GM21529 (cell line): ENCODE measurements around the gene IFNA17.
A peak's percentile ranks its signal among the peaks of the same experiment; 100 is the strongest.
"Not testable (repeated sequence)": the region's sequence is repeated elsewhere in the genome, so short reads cannot be mapped to it uniquely, and the experiment has no call there.

Source experiments
- ATAC-seq: cut with Tn5 transposase; IDR thresholded peaks from one replicate; pipeline ENCODE4 v1.9.1; 2021; ENCODE audit not compliant: unreplicated experiment

IFNA17 gene

DNA sequence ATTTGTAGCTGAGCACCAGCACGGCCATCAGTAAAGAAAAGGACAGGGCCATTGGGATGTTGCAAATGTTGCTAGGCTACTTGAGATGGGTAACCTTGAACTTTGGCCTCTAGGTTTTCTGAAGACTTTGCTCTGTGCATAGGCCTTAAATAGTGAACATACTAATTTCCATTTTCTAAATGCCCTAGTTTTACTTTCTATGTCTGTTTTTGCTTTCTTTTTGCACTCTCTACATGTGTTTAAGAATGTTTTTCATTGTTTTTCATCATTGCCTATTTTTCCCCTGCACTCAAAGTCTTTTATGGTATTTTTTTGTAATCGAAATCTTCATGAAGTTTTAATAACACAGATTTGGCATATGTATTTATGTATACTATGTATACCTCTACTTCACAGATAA lies at the start of gene IFNA17:
Gene IFNA17 (minus strand): TSS at position 101 of the 400 bp plus-strand sequence. CDS start 49 bp downstream, at position 52.
- no peak for ATAC-seq

GRCh38 chr9:21268347-21268657 lies 40.3 kb upstream of the IFNA17 start:
- ATAC-seq, result no peak

GRCh38 chr9:21267485-21268346 lies 39.7 kb upstream of the IFNA17 start:
- peak; percentile 64 for ATAC-seq

- ATAC-seq, result peak; percentile 39
These were observed 38.9 kb upstream of the IFNA17 start for GRCh38 chr9:21266733-21267484.

DNA sequence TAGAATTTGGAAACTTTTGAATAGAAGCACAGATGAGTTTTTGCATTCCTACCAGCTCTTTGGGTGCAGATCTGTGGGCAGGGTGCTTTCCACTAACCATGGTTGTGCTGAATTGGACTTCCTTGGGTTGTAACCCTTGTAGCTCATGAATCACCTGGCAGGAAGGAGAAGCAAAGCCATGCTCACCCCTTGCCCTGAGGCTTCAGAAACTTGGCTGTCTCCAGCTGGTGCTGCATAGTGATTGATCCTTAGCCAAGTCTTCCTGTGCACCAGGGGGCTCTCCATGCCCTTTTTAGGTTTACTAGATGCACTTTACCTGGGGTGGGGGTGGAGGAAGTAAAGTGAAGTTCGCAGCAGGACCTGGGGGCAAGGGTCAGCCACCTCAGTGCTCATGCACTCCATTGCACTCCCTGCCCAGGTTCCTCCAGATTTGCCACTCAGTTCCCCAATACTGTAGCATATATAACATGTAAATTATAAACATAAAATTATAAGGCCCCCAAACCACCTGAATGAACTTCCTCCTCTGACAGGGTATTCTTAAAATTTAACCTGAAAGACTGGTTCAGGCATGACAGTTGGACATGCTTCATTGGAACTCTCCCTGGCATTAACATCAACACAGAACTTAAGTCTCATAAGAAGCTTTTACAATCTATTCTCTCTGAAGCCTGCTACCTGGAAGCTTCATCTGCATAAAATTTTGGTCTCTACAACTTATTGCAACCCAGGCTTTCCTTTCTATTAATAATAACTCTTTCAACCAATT lies 37.6 kb upstream of the IFNA17 start:
- ATAC-seq, result peak; percentile 46

- ATAC-seq, result no peak
These were observed 27.7 kb upstream of the IFNA17 start for GRCh38 chr9:21255538-21256212.

DNA sequence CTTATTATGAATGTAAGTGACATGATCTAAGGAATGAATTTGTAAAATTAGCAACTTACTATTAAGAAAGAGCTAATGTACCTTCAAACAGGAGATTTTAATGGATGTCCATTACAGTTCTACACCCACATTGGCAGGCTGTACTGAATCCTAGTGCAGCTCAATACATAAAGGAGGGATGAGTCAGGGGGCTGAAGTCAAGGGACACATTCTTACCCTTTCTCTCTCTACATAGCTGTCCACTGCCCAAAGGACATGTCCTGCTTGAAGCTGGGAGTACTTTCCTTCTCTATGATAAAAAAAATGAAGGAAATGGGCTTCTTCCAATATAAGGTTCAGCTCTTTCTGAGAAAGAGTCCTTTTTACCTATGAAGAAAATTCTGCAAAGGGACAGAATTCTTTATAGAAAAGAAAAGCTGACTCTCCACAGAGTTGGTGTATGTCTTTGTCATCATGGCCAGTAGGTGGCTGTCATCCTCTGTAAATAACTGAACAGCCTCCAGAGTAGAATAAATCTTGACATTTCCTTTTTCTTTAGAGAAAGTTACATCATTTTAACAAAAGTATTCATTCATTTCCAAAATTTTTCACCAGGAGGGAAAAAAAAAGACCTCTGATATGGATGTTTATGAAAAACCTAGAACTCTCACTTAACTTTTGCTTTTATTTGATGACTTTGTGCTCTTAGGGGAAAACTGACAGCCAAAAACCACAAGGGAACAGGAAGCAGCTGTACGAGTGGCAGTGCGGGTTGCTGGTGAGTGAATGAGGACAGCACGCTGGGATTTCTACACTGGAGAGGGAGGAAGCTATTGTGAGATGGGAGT lies 24.9 kb upstream of the IFNA17 start:
- peak; percentile 84 for ATAC-seq

DNA sequence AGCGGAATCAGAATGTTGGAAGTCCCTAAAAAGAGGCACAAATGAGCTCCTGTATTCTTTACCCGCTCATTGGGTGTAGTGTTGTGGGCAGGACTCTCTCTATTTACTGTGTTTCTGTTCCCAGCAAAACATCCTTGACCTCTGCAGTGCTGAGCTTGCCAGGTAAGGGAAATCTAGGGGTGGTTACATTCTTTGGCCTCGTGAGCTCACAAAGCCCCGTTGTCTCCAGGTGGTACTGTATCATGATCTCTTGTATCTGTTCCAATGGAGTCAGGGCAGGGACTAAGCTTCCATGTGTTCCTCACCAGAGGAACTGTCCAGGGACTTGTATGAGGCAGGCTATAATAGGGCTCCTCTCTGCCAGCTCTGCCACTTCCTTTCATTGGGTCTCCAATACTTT lies 23.6 kb upstream of the IFNA17 start:
- no peak for ATAC-seq

DNA sequence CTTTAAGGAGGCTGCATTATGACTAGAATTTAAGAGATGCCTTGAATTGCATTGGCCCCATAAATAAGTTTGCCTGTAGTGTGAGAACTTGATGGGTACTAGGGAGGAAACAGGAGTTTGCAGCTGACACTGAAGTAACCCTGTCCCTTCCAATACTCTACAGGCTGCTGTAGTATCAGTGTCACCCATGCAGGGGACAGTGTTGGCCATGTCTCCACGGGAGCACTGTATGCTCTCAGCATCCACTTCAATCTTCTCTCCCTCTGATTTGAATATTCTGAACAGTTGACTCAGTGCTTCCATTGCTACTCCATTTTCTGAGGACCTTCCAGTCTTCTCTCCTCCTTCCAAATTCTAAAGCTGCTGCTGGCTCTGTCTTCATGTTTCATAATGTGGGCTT lies 23.2 kb upstream of the IFNA17 start:
- ATAC-seq, result no peak

DNA sequence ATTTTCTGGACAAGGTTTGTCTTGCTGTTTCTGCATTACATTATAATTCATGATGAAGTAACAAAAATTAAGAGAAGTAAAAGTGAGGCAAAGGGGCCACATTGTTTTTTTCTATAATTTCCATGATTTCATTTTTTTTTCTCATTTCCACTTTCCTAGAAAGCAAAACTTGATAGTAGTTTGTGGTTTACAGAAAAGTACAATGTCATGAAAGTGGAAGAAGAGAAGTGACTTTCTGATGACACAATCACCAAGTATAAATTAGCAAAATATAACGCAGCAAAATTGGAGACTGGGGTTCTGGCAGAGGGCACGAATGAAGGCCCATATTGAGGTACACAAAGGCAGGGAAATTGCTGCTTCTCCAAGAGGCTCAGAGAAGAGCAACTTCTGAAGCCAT lies 16.8 kb upstream of the IFNA17 start:
- ATAC-seq, result no peak

- no peak for ATAC-seq
These were observed 11.9 kb upstream of the IFNA17 start, which contains the start of gene IFNA14 for GRCh38 chr9:21239911-21240310. IFNA14 (minus strand) TSS chr9:21240005; CDS start chr9:21239935, 70 bp downstream.

DNA sequence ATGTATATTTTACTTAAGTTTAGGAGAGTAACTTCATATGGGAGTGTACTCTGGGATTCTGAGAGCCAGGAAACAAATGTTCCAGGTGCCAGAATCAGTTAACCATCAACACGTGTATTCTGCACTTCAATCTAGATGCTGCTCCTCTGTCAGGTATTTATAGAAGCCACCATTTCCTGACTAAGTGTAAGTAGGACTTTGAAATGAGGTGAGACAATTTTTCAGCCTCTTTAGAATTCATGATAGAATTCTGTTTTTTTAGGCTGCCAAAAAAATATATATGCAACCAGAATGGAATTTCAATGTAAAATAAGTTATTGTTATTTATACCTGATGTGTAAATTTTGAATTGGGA lies 8.3 kb upstream of the IFNA17 start:
- not testable (repeated sequence) for ATAC-seq

- peak; percentile 80 for ATAC-seq
These were observed 7.7 kb upstream of the IFNA17 start for GRCh38 chr9:21235468-21236359.

DNA sequence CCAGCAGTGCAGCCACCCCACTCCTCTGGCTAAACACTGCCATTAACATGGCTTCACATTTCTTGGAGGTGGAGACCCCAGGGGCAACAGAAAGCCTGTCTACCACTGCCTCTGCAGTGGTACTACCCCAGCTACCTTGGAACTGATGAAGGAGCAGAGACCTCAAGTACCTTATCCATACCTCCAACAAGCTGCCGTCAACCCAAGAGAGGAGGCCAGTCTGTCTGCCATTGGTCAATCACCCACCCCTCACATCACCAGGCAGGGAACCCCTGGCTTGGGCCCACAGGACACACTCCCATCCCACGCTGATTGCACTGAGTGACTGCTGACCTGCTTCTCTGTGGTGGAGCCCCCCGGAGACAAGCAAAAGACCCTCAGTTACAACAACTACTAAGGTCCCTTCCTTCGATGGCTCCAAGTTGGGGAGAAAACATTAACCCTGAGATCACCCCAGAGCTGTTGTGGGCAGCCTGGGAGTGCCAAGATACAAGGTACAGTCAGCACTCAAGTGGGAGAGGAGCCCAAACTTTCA lies 6.2 kb upstream of the IFNA17 start:
- ATAC-seq, result no peak

DNA sequence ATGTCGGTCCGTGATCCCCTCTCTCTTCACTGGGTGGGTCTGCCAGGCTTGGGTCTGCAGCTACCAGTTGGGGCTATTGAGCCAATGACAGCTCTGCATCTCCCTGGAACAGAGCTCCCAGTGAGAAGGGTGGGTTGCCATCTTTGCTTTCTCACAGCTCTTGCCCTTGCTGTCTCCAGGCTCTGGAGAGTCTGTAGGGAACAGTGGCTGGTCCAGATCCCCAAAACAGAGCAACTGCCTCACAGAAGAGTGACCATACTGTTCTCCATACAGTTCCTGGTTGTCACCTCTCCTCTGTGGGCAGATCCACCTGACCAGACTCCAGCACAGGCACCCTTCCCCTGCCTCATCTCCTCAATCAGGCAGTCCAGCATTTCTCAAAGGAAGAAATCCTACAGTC lies 5.2 kb upstream of the IFNA17 start:
- no peak for ATAC-seq

DNA sequence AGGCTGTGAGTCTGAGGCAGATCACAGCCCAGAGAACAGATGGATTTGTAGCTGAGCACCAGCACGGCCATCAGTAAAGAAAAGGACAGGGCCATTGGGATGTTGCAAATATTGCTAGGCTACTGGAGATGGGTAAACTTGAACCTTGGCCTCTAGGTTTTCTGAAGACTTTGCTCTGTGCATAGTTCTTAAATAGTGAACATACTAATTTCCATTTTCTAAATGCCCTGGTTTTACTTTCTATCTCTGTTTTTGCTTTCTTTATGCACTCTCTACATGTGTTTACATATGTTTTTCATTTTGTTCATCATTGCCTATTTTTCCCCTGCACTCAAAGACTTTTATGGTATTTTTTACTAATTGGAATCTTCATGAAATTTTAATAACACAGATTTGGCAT lies 10.8 kb downstream of the IFNA17 start, which contains the start of gene IFNA16:
Gene IFNA16 (minus strand): TSS at position 101 of the 400 bp plus-strand sequence. CDS start 6 bp downstream, at position 95.
- not testable (repeated sequence) for ATAC-seq

GRCh38 chr9:21213411-21214326 lies 14.4 kb downstream of the IFNA17 start:
- ATAC-seq, result peak; percentile 82

- ATAC-seq, result not testable (repeated sequence)
These were observed 15.9 kb downstream of the IFNA17 start for GRCh38 chr9:21212160-21212559.
